ENCODE measurements around the gene RANBP3.

Gene RANBP3

DNA sequence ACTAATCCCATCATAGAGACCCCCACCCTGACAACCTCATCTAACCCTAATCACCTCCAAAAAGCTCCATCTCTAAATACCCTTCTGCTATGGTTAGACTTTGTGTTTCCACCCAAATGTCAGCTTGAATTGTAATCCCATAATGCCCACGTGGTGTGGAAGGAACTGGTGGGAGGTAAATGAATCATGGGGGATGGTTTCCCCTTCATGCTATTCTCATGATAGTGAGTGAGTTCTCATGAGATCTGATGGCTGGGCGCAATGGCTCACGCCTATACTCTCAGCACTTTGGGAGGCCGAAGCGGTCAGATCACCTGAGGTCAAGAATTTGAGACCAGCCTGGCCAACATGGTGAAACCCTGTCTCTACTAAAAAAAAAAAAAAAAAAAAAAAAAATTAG, 70.7 kb downstream of the RANBP3 start:
- Mint-ChIP-seq H3K36me3 (peaks cover 27% of the 10 kb centered on the region), H3K9me3 (no peaks in the 10 kb centered on the region), H3K27me3 (no peaks in the 10 kb centered on the region), H3K4me3 (no peak overlapping the region), H3K4me1 (peaks cover 29% of the 10 kb centered on the region), H3K27ac (no peak overlapping the region)
- no peak for ATAC-seq

DNA sequence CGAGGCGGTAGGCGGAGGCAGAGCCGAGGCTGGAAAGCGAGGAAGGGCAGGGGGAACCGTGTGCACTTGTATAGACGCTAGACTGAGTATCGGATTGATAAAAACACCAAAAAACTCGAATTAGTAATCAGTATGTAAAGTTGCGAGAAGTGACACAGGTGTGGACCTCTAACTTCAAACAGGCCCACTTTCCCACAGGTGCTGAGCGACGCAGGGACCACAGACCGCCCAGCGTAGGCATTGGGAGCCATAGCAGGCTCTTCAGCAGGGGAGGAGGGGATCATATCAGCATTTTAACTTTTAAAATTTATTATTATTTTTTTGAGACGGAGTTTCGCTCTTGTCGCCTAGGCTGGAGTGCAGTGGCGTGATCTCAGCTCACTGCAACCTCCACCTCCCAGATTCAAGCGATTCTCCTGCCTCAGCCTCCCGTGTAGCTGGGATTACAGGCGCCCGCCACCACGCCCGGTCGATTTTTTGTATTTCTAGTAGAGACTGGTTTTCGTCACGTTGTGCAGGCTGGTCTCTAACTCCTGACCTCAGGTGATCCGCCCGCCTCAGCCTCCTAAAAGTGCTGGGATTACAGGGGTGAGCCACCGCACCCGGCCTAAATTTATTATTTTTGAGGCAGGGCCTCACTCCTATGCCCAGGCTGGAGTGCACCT, 72.7 kb downstream of the RANBP3 start:
- no peaks in the 10 kb centered on the region for H3K27me3 Mint-ChIP-seq
- H3K36me3 Mint-ChIP-seq, result peaks cover 26% of the 10 kb centered on the region
- H3K4me3 Mint-ChIP-seq, result peak overlapping the region; percentile 95
- no peak for ATAC-seq
- H3K27ac Mint-ChIP-seq, result peak overlapping the region; percentile 98
- no peaks in the 10 kb centered on the region for H3K9me3 Mint-ChIP-seq
- H3K4me1 Mint-ChIP-seq, result peaks cover 46% of the 10 kb centered on the region

- ATAC-seq, result peak; percentile 93
- Mint-ChIP-seq H3K4me3 (peak within 1 kb of the TSS; percentile 95), H3K4me1 (peaks cover 52% of the 10 kb centered on the region), H3K36me3 (peaks cover 31% of the 10 kb centered on the region), H3K9me3 (no peaks in the 10 kb centered on the region), H3K27ac (peak within 1 kb of the TSS; percentile 98), H3K27me3 (no peaks in the 10 kb centered on the region)
Measured at GRCh38 chr19:5904352-5905113, 73.4 kb downstream of the RANBP3 start, which contains the start of gene VMAC. TSS of gene VMAC (plus strand) at chr19:5904872. CDS start at chr19:5904891, 19 bp downstream.

DNA sequence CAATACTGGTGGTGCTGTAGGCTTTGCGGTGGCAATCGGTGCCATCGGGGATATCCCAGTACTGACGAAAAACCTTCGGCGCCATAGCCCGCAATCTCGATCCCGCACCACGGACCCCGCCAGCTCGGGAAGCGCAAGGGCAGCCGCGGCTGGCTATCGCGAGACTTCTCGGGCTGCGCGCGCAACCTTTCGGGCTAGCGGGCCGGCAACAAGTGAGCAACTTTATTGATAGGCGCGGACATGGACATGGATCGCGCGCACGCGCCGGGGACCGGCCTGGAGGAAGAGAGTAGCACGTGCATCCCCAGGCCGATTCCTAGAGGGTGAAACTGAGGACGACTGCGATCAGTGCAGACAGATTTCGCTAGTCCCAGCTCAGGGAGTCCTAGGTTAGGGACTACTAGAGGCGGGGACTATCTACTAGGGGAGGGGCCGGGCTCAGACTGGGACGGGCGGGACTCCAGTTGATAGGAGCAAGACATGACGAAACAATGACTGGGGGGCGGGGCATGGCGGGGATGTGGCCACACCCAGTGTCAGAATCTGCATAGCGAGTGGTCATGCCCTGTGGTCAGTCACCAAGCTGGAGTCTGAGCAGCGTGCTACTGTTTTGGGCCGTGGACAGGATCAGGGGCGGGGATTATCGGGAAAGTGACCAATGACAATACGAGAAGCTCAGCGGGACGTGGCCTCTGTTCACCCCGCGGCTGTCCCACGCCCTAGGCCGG, 74.2 kb downstream of the RANBP3 start, which contains the start of gene NDUFA11:
Gene NDUFA11, minus strand, starts transcription at position 167 of the 728 bp plus-strand sequence. Its CDS starts 82 bp downstream, at position 85.
- Mint-ChIP-seq H3K9me3 (no peaks in the 10 kb centered on the region), H3K27me3 (no peaks in the 10 kb centered on the region), H3K4me3 (peak within 1 kb of the TSS; percentile 95), H3K27ac (peak within 1 kb of the TSS; percentile 98), H3K4me1 (peaks cover 52% of the 10 kb centered on the region), H3K36me3 (peaks cover 31% of the 10 kb centered on the region)
- peak; percentile 75 for ATAC-seq

GRCh38 chr19:5903056-5903623, 74.8 kb downstream of the RANBP3 start:
- ATAC-seq, result no peak
- peak overlapping the region; percentile 98 for H3K27ac Mint-ChIP-seq
- H3K9me3 Mint-ChIP-seq, result no peaks in the 10 kb centered on the region
- H3K4me3 Mint-ChIP-seq, result peak overlapping the region; percentile 95
- no peaks in the 10 kb centered on the region for H3K27me3 Mint-ChIP-seq
- H3K4me1 Mint-ChIP-seq, result peaks cover 52% of the 10 kb centered on the region
- peaks cover 31% of the 10 kb centered on the region for H3K36me3 Mint-ChIP-seq

GRCh38 chr19:5900976-5901375, 77.0 kb downstream of the RANBP3 start:
- Mint-ChIP-seq H3K36me3 (peaks cover 28% of the 10 kb centered on the region), H3K27ac (no peak overlapping the region), H3K4me1 (peaks cover 40% of the 10 kb centered on the region), H3K27me3 (no peaks in the 10 kb centered on the region), H3K4me3 (no peak overlapping the region), H3K9me3 (no peaks in the 10 kb centered on the region)
- no peak for ATAC-seq

GRCh38 chr19:5899728-5900526, 78.0 kb downstream of the RANBP3 start:
- ATAC-seq, result no peak
- Mint-ChIP-seq H3K36me3 (peaks cover 39% of the 10 kb centered on the region), H3K27ac (no peak overlapping the region)

GRCh38 chr19:5897189-5897969, 80.6 kb downstream of the RANBP3 start:
- Mint-ChIP-seq H3K4me1 (peaks cover 28% of the 10 kb centered on the region), H3K4me3 (no peak overlapping the region), H3K27ac (no peak overlapping the region), H3K9me3 (no peaks in the 10 kb centered on the region), H3K27me3 (peaks cover 2% of the 10 kb centered on the region), H3K36me3 (peaks cover 32% of the 10 kb centered on the region)
- ATAC-seq, result no peak

More at GRCh38 chr19:5899728-5900526, 78.0 kb downstream of the RANBP3 start:
- no peak overlapping the region for H3K4me3 Mint-ChIP-seq
- no peaks in the 10 kb centered on the region for H3K9me3 Mint-ChIP-seq
- peaks cover 37% of the 10 kb centered on the region for H3K4me1 Mint-ChIP-seq
- H3K27me3 Mint-ChIP-seq, result no peaks in the 10 kb centered on the region

DNA sequence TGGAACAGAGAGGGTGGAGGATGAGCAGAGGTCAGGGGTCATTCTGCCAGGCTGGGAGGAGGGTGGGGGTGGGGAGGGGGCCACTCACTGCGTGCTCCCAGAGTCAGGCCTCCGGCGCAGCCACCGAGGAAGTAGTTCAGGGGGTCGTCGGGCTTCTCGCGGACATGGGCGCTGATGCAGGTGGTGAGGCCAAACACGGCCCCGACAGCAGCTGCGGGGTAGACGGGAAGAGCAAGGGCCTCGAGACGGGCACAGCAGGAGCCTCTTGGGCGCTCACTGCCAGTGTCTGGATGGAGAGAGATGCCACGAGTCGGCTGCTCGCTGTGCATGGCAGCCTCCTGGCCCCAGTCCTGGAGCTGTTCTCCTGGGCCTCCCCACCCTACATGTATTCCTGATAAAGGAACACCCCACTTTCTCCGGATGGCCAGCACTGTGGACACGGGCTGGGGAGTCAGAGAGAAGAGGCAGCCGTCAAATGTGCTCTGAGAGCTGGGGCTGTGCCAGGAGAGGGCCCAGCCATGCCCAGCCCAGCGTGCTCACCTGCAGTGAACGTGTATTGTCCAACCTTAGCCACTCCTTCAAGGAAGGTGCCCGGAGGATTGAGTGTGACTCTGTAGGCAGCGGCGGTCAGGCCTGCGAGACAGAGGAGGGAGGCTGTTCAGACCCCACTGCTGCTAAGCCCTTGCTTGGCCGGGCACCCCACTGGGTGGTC, 81.4 kb downstream of the RANBP3 start:
- H3K4me1 Mint-ChIP-seq, result peaks cover 25% of the 10 kb centered on the region
- no peak overlapping the region for H3K4me3 Mint-ChIP-seq
- peaks cover 10% of the 10 kb centered on the region for H3K27me3 Mint-ChIP-seq
- peaks cover 32% of the 10 kb centered on the region for H3K36me3 Mint-ChIP-seq
- H3K9me3 Mint-ChIP-seq, result no peaks in the 10 kb centered on the region
- ATAC-seq, result no peak
- no peak overlapping the region for H3K27ac Mint-ChIP-seq

GRCh38 chr19:5895890-5896289, 82.0 kb downstream of the RANBP3 start:
- Mint-ChIP-seq H3K27ac (no peak overlapping the region), H3K4me1 (peaks cover 18% of the 10 kb centered on the region), H3K36me3 (peaks cover 28% of the 10 kb centered on the region), H3K27me3 (peaks cover 13% of the 10 kb centered on the region), H3K4me3 (no peak overlapping the region), H3K9me3 (no peaks in the 10 kb centered on the region)
- no peak for ATAC-seq

DNA sequence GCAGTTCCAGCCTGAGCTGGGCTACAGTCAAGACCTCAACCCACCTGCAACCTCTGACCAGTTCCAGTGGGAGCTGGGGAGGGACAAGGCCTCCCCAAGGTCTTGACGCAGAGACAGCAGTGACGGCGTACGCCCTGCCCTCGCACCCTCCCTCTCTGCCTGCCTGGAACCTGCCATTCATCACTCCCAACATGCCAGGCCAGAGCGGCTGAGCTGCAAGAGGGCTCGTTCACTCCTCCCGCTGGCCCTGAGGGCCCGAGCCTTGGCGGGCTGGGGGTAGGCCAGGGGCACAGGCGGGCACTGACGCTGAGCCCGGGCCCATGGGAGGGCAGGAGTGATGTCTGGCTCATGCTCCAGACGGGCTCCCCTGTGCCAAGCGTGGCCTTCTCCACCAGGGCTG, 82.5 kb downstream of the RANBP3 start:
- Mint-ChIP-seq H3K4me3 (no peak overlapping the region), H3K9me3 (no peaks in the 10 kb centered on the region), H3K36me3 (peaks cover 26% of the 10 kb centered on the region), H3K27me3 (peaks cover 13% of the 10 kb centered on the region), H3K4me1 (peaks cover 16% of the 10 kb centered on the region), H3K27ac (no peak overlapping the region)
- ATAC-seq, result no peak

- Mint-ChIP-seq H3K27ac (no peak overlapping the region), H3K4me1 (peaks cover 10% of the 10 kb centered on the region), H3K9me3 (no peaks in the 10 kb centered on the region), H3K4me3 (no peak overlapping the region), H3K27me3 (peaks cover 17% of the 10 kb centered on the region), H3K36me3 (peaks cover 21% of the 10 kb centered on the region)
- no peak for ATAC-seq
Measured at GRCh38 chr19:5894704-5895349, 83.1 kb downstream of the RANBP3 start.
